ENCODE measurements around the gene KANK2. TPM values are rescaled to one million over a fixed set of nuclear protein-coding genes. Genes with fewer than 3 reads are reported as not detected.

KANK2 gene
- total and polyA plus RNA-seq, 7 experiments from 2014 or later: 0.32 to 2.9 (median 0.53) TPM; not detected in 2

GRCh38 chr19:11192957-11193939 is 4.1 kb downstream of the KANK2 start:
- DNase-seq (no peak), ATAC-seq (no peak)
- Mint-ChIP-seq H3K9me3 (peaks cover 0 to 2% (median 0%) of the 10 kb centered on the region in 11 donors), H3K4me1 (peaks cover 0 to 15% (median 6%) of the 10 kb centered on the region in 7 donors), H3K4me3 (no peak overlapping the region), H3K27ac (no peak overlapping the region), H3K27me3 (peaks cover 5 to 14% (median 10%) of the 10 kb centered on the region in 5 donors), H3K36me3 (no peaks in the 10 kb centered on the region)
- intact Hi-C loops (cut with micrococcal nuclease): no loop called here
- Histone ChIP-seq H3K4me1 (ENCODE audit: control insufficient read depth in 2 of 2, insufficient read depth in 2 of 2, low read length in 2 of 2) (peaks cover 0 to 13% of the 10 kb centered on the region in 2 donors), H3K36me3 (ENCODE audit: control insufficient read depth in 2 of 3, insufficient read depth in 3 of 3, low read length in 3 of 3) (no peaks in the 10 kb centered on the region), H3K4me3 (ENCODE audit: low read length) (no peak overlapping the region), H3K9me3 (ENCODE audit: control insufficient read depth in 2 of 3, low read length in 3 of 3) (no peaks in the 10 kb centered on the region), H3K27ac (ENCODE audit: low read depth, low read length) (no peak overlapping the region), H3K27me3 (ENCODE audit: control insufficient read depth in 2 of 2, insufficient read depth in 2 of 2, low read length in 2 of 2) (peaks cover 0 to 3% of the 10 kb centered on the region in 2 donors)
- ChIA-PET POLR2A (no interaction called here), CTCF (interaction anchor here (0.5 kb wide), 1 partner anchor 69 kb away, joined by 3 read pairs; no protein-coding TSS in a partner anchor)

GRCh38 chr19:11191934-11192333 is 5.4 kb downstream of the KANK2 start:
- Mint-ChIP-seq H3K9me3 (peaks cover 0 to 2% (median 0%) of the 10 kb centered on the region in 11 donors), H3K36me3 (no peaks in the 10 kb centered on the region), H3K27ac (no peak overlapping the region), H3K27me3 (peaks cover 5 to 11% (median 10%) of the 10 kb centered on the region in 5 donors), H3K4me1 (peaks cover 0 to 12% (median 5%) of the 10 kb centered on the region in 7 donors), H3K4me3 (no peak overlapping the region)
- H3K4me3 ChIP-seq (ENCODE audit: low read length): no peak overlapping the region
- POLR2A ChIA-PET: no interaction called here
- peaks cover 0 to 3% of the 10 kb centered on the region in 2 donors for H3K27me3 ChIP-seq (ENCODE audit: control insufficient read depth in 2 of 2, insufficient read depth in 2 of 2, low read length in 2 of 2)
- H3K4me1 ChIP-seq (ENCODE audit: control insufficient read depth in 2 of 2, insufficient read depth in 2 of 2, low read length in 2 of 2): peaks cover 0 to 11% of the 10 kb centered on the region in 2 donors
- CTCF ChIA-PET: no interaction called here
- intact Hi-C loops (cut with micrococcal nuclease): no loop called here
- H3K9me3 ChIP-seq (ENCODE audit: control insufficient read depth in 2 of 3, low read length in 3 of 3): no peaks in the 10 kb centered on the region
- H3K36me3 ChIP-seq (ENCODE audit: control insufficient read depth in 2 of 3, insufficient read depth in 3 of 3, low read length in 3 of 3): no peaks in the 10 kb centered on the region
- ATAC-seq: no peak
- H3K27ac ChIP-seq (ENCODE audit: low read depth, low read length): no peak overlapping the region
- no peak for DNase-seq

DNA sequence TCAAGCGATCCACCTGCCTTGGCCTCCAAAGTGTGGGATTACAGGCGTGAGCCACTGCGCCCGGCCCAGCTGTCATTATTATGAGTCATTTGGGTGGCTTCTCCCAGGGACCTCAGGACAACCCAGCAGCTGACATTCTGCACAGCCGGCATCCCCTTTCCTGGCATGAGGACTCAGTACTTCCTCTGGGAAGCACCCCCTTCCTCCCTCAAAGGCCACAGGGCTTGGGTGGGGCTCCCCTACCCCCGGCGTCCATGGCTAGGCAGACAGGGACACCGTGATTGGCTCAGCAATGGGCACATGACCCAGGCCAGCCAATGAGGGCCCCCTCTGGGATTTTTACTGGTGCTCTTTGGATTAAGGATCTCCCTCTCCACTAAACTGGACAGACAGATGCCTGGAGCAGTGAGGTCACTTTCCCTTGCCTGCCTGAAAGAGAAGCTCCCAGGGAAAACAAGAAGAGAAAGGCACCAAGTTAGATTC is 6.0 kb downstream of the KANK2 start:
- Histone ChIP-seq H3K4me1 (ENCODE audit: control insufficient read depth in 2 of 2, insufficient read depth in 2 of 2, low read length in 2 of 2) (peaks cover 0 to 9% of the 10 kb centered on the region in 2 donors), H3K36me3 (ENCODE audit: control insufficient read depth in 2 of 3, insufficient read depth in 3 of 3, low read length in 3 of 3) (no peaks in the 10 kb centered on the region), H3K9me3 (ENCODE audit: control insufficient read depth in 2 of 3, low read length in 3 of 3) (no peaks in the 10 kb centered on the region), H3K4me3 (ENCODE audit: low read length) (no peak overlapping the region), H3K27ac (ENCODE audit: low read depth, low read length) (no peak overlapping the region), H3K27me3 (ENCODE audit: control insufficient read depth in 2 of 2, insufficient read depth in 2 of 2, low read length in 2 of 2) (no peaks in the 10 kb centered on the region)
- Mint-ChIP-seq H3K4me3 (no peak overlapping the region), H3K27me3 (peaks cover 5 to 8% (median 7%) of the 10 kb centered on the region in 5 donors), H3K36me3 (no peaks in the 10 kb centered on the region), H3K9me3 (peaks cover 0 to 2% (median 0%) of the 10 kb centered on the region in 11 donors), H3K4me1 (peaks cover 0 to 9% (median 5%) of the 10 kb centered on the region in 7 donors), H3K27ac (no peak overlapping the region)
- intact Hi-C loops (cut with micrococcal nuclease): no loop called here
- CTCF ChIA-PET: no interaction called here
- DNase-seq (no peak), ATAC-seq (peak; percentile 37)
- POLR2A ChIA-PET: no interaction called here

- Mint-ChIP-seq H3K4me3 (no peak overlapping the region), H3K27ac (no peak overlapping the region), H3K9me3 (peaks cover 0 to under 1% (median 0%) of the 10 kb centered on the region in 11 donors), H3K27me3 (peaks cover 2 to 3% (median 2%) of the 10 kb centered on the region in 5 donors), H3K4me1 (peaks cover 0 to 4% (median 2%) of the 10 kb centered on the region in 7 donors), H3K36me3 (no peaks in the 10 kb centered on the region)
- intact Hi-C loops (cut with micrococcal nuclease): no loop called here
- DNase-seq: no peak
- Histone ChIP-seq H3K36me3 (ENCODE audit: control insufficient read depth in 2 of 3, insufficient read depth in 3 of 3, low read length in 3 of 3) (no peaks in the 10 kb centered on the region), H3K4me3 (ENCODE audit: low read length) (no peak overlapping the region), H3K4me1 (ENCODE audit: control insufficient read depth in 2 of 2, insufficient read depth in 2 of 2, low read length in 2 of 2) (peaks cover 0 to 7% of the 10 kb centered on the region in 2 donors), H3K27me3 (ENCODE audit: control insufficient read depth in 2 of 2, insufficient read depth in 2 of 2, low read length in 2 of 2) (no peaks in the 10 kb centered on the region), H3K9me3 (ENCODE audit: control insufficient read depth in 2 of 3, low read length in 3 of 3) (no peaks in the 10 kb centered on the region), H3K27ac (ENCODE audit: low read depth, low read length) (no peak overlapping the region)
- no peak for ATAC-seq
- ChIA-PET CTCF (interaction anchor here (0.8 kb wide), 1 partner anchor 16 kb away, joined by 3 read pairs; no protein-coding TSS in a partner anchor), POLR2A (no interaction called here)
Observed at GRCh38 chr19:11190501-11190900, 6.8 kb downstream of the KANK2 start.

DNA sequence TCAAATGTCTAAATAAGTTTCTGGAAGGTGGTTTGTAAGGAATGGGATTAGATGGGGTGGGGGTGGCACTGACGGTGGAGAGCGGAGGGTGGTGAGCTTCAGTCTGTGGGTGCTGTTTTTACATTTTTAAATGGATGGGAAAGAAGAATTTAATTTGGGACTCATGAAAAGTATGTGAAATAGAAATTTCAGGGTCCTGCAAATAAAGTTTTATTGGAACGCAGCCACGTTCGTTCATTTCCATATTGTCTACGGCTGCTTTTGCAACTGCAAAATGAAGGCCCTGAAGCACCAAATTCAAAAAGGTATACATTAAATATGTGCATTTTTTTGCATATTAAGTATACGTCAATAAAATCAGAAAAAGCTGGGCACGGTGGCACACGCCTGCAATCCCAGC is 9.9 kb downstream of the KANK2 start:
- CTCF ChIA-PET: interaction anchor here (0.6 kb wide), 1 partner anchor 257 kb away, joined by 3 read pairs; no protein-coding TSS in a partner anchor

GRCh38 chr19:11182994-11183393 is 14.4 kb downstream of the KANK2 start:
- Mint-ChIP-seq H3K27me3 (peaks cover 0 to 6% (median 0%) of the 10 kb centered on the region in 5 donors), H3K4me1 (peaks cover 0 to 7% (median 0%) of the 10 kb centered on the region in 7 donors), H3K4me3 (no peak overlapping the region), H3K36me3 (no peaks in the 10 kb centered on the region), H3K9me3 (peaks cover 0 to 3% (median 0%) of the 10 kb centered on the region in 11 donors), H3K27ac (peak overlapping the region in 1 of 9 donors; percentile 3)
- CTCF ChIA-PET: no interaction called here
- POLR2A ChIA-PET: no interaction called here
- no peak for DNase-seq
- no peaks in the 10 kb centered on the region for H3K4me1 ChIP-seq (ENCODE audit: control insufficient read depth in 2 of 2, insufficient read depth in 2 of 2, low read length in 2 of 2)
- no peak overlapping the region for H3K27ac ChIP-seq (ENCODE audit: low read depth, low read length)
- intact Hi-C loops (cut with micrococcal nuclease): no loop called here
- no peak for ATAC-seq
- no peaks in the 10 kb centered on the region for H3K27me3 ChIP-seq (ENCODE audit: control insufficient read depth in 2 of 2, insufficient read depth in 2 of 2, low read length in 2 of 2)
- H3K9me3 ChIP-seq (ENCODE audit: control insufficient read depth in 2 of 3, low read length in 3 of 3): no peaks in the 10 kb centered on the region
- H3K36me3 ChIP-seq (ENCODE audit: control insufficient read depth in 2 of 3, insufficient read depth in 3 of 3, low read length in 3 of 3): no peaks in the 10 kb centered on the region
- H3K4me3 ChIP-seq (ENCODE audit: low read length): no peak overlapping the region

More for the DNA sequence above, 9.9 kb downstream of the KANK2 start:
- Histone ChIP-seq H3K36me3 (ENCODE audit: control insufficient read depth in 2 of 3, insufficient read depth in 3 of 3, low read length in 3 of 3) (no peaks in the 10 kb centered on the region), H3K4me1 (ENCODE audit: control insufficient read depth in 2 of 2, insufficient read depth in 2 of 2, low read length in 2 of 2) (no peaks in the 10 kb centered on the region), H3K27me3 (ENCODE audit: control insufficient read depth in 2 of 2, insufficient read depth in 2 of 2, low read length in 2 of 2) (no peaks in the 10 kb centered on the region), H3K4me3 (ENCODE audit: low read length) (no peak overlapping the region), H3K9me3 (ENCODE audit: control insufficient read depth in 2 of 3, low read length in 3 of 3) (no peaks in the 10 kb centered on the region), H3K27ac (ENCODE audit: low read depth, low read length) (no peak overlapping the region)
- Mint-ChIP-seq H3K27ac (no peak overlapping the region), H3K9me3 (peaks cover 0 to 3% (median 0%) of the 10 kb centered on the region in 11 donors), H3K4me1 (no peaks in the 10 kb centered on the region), H3K4me3 (no peak overlapping the region), H3K27me3 (peaks cover 0 to 2% (median 0%) of the 10 kb centered on the region in 5 donors), H3K36me3 (no peaks in the 10 kb centered on the region)
- POLR2A ChIA-PET: no interaction called here
- DNase-seq (no peak), ATAC-seq (no peak)
- intact Hi-C loops (cut with micrococcal nuclease): no loop called here
